Ishikawa (cell line): ENCODE measurements around the gene PRKN.

Experiments used
- EGR1 ChIP-seq: IDR thresholded peaks from 2 replicates; pipeline ENCODE4 v1.6.1; 2012
- EP300 ChIP-seq: IDR thresholded peaks from 2 replicates; pipeline ENCODE4 v1.6.1; 2012; ENCODE audit warnings: borderline replicate concordance
- TEAD4 ChIP-seq: IDR thresholded peaks from 2 replicates; pipeline ENCODE4 v1.6.1; 2012
- TF ChIP-seq, protein P1 (sequence below): IDR thresholded peaks from 2 replicates; pipeline ENCODE4 v1.6.1; 2012; ENCODE audit warnings: low read depth, mild to moderate bottlenecking

DNA sequence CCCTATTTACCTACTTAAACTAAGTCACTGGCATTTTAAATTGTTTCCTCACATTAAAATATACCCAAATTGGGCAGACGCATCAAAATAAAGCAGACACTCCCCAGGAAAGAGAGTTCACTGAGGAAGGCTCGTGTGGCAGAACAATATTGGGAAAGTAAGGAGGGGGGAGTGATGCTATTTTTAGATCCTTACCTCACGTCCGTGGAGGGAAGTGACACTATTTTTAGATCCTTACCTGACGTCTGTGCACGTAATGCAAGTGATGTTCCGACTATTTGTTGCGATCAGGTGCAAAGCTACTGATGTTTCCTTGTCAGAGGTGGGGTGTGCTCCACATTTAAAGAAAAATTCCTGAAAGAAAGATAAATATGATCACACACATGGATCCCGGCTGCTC, 754.5 kb downstream of the PRKN start:
- TF ChIP-seq EGR1 (no peak), TEAD4 (no peak), EP300 (no peak)
- TF ChIP-seq, protein P1, sequence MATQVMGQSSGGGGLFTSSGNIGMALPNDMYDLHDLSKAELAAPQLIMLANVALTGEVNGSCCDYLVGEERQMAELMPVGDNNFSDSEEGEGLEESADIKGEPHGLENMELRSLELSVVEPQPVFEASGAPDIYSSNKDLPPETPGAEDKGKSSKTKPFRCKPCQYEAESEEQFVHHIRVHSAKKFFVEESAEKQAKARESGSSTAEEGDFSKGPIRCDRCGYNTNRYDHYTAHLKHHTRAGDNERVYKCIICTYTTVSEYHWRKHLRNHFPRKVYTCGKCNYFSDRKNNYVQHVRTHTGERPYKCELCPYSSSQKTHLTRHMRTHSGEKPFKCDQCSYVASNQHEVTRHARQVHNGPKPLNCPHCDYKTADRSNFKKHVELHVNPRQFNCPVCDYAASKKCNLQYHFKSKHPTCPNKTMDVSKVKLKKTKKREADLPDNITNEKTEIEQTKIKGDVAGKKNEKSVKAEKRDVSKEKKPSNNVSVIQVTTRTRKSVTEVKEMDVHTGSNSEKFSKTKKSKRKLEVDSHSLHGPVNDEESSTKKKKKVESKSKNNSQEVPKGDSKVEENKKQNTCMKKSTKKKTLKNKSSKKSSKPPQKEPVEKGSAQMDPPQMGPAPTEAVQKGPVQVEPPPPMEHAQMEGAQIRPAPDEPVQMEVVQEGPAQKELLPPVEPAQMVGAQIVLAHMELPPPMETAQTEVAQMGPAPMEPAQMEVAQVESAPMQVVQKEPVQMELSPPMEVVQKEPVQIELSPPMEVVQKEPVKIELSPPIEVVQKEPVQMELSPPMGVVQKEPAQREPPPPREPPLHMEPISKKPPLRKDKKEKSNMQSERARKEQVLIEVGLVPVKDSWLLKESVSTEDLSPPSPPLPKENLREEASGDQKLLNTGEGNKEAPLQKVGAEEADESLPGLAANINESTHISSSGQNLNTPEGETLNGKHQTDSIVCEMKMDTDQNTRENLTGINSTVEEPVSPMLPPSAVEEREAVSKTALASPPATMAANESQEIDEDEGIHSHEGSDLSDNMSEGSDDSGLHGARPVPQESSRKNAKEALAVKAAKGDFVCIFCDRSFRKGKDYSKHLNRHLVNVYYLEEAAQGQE: no peak
